GM18873 (cell line): ENCODE results near the gene MAOB.

Experiments
- ATAC-seq: cut with Tn5 transposase; IDR thresholded peaks from one replicate; pipeline ENCODE4 v1.9.1; 2021; ENCODE audit warnings: mild to moderate bottlenecking, moderate library complexity, moderate number of reproducible peaks; ENCODE audit not compliant: unreplicated experiment, low FRiP score

Gene MAOB

DNA sequence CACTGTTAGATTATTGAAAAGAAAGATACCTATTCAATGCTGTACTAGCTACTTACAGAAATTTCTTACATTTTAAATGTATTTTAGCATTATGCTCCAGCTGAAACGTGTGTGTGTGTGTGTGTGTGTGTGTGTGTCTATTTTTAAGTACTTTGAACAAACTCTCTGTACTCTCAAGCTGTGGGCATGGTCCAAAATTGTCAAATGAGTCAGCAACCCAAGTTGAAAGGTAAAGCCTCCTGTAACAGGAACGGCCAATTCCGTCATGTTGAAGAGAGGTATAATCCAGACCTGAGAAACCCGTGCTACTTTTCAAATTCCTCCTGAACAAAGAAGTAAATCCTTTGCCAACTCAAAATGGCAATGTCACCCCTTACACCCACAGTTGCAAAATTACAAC is 20.5 kb downstream of the MAOB start:
- no peak for ATAC-seq

DNA sequence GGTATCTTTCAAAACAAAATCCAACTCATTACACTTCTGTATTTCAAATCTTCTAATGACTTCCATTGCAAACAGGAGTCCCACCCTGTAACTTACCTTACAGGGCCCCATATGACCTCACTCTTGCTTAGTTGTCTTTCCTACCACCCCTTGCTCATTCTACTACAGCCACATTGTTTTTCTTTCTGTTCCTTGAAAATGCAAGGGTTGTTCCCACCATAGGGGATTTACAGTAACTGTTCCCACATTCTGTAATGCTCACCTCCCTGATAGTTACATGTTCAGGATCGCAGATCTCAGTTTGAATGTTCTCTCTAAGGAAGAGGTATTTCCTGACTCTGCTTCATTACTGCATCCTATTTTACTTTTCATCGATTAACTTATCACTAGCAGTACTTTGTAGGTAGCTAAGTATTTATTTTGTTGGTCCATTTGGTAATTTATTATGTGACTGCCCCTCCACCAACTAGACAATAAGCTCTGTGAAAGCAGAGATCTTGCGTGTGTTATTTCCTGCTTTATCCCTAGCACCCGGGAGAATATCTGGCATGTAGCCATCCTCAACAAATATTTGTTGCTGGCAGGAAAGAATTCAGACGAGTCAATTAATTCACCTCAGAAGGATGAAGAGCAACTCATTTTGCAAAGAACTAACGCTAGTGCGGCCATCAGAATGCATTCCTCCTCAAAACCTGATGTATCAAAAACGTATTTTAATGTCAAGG is 21.4 kb downstream of the MAOB start:
- ATAC-seq, result no peak

- ATAC-seq, result no peak
These were observed 28.9 kb downstream of the MAOB start for GRCh38 chrX:43853225-43853828.

GRCh38 chrX:43850629-43851028 is 31.6 kb downstream of the MAOB start:
- no peak for ATAC-seq

- ATAC-seq, result no peak
These were observed 33.1 kb downstream of the MAOB start for GRCh38 chrX:43849173-43849572.

DNA sequence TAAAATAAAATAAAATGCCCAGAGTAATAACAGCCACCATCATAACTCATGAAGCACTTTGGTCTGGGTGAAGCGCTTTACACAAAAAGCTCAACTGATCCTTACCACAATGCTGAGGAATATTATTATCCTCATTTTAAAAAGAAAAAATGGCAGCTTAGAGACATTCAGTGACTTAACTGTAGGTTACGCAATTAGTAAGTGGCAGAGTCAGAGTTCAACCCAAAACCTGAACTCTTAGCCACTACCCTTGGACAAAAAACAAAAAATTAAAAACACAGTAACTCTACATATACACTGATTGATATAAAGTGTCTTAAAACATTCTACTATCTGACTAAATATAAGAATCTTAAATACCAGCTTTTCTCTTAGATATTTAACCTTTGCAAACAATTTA is 34.9 kb downstream of the MAOB start:
- ATAC-seq, result no peak

- ATAC-seq, result no peak
These were observed 35.7 kb downstream of the MAOB start for GRCh38 chrX:43846558-43846957.

DNA sequence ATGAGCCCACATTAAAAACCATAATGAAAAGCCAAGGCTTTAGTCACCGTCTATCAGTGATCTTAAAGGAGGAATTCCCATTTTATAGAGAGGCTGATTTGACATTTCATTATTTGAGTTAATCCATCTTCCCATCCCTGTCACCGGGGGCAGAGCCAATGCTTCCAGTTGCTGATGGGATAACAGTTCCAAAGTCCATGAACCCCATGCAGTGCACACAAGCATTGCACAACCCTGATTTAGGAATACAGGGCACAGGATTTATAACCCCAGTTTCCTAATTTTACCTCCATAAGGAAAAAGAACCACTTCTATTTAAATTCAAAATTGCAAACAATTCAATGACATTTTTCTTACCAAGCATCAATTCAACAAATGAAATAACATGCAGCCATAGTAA is 36.5 kb downstream of the MAOB start:
- no peak for ATAC-seq

DNA sequence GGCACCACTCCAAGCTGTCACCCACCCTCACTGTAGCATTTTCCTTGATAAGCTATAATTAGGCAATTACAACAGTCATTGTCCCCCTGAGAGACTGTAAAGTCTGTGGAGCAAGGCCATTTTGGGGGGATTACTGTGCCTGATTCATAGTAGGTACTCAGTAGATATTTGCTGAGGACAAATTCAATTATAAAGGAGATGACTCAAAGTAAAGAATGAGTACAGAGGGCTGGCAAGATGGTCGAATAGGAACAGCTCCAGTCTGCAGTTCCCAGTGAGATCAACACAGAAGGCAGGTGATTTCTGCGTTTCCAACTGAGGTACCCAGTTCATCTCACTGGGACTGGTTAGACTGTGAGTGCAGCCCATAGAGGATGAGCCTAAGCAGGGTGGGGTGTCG is 42.0 kb downstream of the MAOB start:
- no peak for ATAC-seq

DNA sequence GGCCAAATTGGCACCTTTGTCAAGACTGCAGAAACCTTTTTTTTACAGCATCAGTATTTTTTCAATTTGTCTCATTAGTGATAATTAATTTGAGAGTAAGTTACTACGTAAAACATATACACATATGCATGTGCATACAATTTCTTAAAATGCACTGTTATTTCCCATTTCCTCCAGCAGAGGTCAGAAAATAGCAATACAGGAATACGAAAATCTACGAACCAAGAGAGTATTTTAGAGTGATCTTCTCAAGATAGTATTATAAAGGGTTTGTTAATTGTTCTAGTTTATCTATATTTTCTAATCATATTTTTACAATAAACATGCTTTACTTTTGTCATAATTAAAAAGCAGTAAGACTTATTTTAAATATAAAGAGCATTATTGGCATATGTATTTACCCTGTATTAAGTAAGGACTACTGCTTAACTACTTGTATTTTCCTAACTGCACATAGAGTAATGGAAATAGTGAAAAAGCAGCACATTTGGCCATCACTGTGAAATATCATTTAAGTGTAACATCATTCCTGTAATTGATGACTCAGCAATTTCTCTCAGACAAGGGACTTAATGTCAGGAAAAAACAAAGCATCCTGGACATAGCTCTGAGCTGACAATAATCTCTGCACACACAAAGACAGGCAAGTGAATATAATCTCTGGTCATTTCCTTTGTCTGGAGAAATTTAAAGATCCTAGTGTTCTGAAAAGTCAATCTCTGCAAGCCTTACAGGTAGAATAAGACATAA is 45.6 kb downstream of the MAOB start:
- no peak for ATAC-seq

GRCh38 chrX:43835559-43835958 is 46.7 kb downstream of the MAOB start:
- no peak for ATAC-seq

DNA sequence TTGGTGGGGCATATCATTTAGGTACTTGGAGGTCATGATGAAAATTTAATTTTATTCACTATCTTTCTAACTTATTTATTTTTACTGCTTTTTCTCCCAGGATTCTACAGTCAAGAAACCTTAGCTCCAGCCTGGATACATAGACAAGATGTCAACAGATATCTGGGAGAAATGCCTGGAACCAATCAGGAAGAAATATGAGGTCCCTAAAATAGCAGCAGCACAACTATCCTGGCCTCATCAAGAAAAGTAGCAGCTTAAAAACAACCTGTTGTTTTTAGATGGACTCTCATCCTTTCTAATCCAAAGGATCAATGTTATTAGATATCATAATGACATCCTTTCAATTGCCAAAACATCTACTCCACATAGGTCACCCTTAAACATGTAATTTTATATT is 54.5 kb downstream of the MAOB start:
- no peak for ATAC-seq

DNA sequence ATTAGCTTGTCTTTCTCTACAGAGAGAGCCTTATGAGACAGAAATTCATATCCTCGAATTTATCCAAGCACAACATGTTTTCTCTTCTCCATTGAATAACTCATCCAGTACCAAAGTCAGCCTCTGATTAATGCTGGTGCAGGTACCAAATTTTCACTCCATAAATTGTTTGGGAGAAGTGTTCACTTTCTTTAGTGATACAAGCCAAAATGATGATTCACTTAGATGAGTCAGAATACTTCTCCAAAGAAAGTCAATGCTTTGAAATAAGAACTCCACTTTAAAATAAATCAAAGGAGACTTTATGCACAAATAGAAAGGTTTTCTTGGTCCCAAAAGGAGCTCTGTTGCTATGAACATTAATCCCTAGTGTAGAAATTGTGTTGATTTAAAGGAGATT is 60.2 kb downstream of the MAOB start:
- no peak for ATAC-seq

- no peak for ATAC-seq
These were observed 64.8 kb downstream of the MAOB start for GRCh38 chrX:43817444-43817843.

- ATAC-seq, result no peak
These were observed 67.0 kb downstream of the MAOB start for GRCh38 chrX:43815209-43815608.

DNA sequence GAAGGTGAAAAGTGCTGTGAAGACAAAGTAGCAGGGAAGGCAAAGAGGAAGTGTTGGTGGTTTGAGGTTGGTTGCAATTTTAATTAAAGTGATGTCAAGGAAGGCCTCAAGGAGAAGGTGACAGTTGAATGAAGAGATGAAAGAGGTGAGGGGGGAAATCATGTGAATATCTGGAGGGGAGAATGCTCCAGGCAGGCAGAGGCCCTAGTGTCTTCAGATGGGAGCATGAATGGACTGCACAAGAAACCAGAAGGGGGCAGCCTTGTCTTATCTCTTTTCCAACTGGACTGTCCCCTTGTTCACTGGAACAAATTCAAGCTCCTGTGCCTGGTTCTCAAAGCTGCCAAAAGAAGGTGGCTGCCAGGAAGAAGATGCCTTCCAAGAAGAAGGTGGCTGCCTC is 68.4 kb downstream of the MAOB start:
- ATAC-seq, result no peak

GRCh38 chrX:43813319-43813718 is 68.9 kb downstream of the MAOB start:
- no peak for ATAC-seq

- no peak for ATAC-seq
These were observed 72.8 kb downstream of the MAOB start for GRCh38 chrX:43809463-43809862.

- ATAC-seq, result no peak
These were observed 74.0 kb downstream of the MAOB start for GRCh38 chrX:43808231-43808630.

- no peak for ATAC-seq
These were observed 76.7 kb downstream of the MAOB start for GRCh38 chrX:43805579-43805978.

DNA sequence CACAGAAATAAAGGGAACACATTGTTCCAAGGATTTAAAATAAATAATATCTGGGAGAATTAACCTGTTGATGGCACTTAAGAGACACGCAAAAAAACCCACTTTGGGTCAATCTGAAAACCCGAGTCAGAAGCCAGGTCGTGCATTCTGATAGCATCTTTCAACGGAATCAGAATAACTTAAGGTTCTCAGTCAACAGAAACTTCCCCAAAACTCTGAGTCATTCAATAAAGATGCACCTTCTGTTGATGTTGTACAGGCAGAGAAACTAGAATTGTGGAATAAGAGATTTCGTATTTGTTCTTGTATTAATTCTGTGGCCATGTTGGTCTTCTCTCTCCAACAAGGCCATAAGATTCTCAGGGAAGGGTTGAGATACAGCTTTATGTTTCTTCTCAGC is 78.2 kb downstream of the MAOB start:
- no peak for ATAC-seq
